NCI-H2107 treated with DMSO at 0.1 percent for 48 hours (cell line): ENCODE measurements around the gene COL18A1.

ENCODE experiments used
- DNase-seq: peaks from one replicate; lab custom pipeline; 2025; ENCODE audit not compliant: unreplicated experiment; lab: John Stamatoyannopoulos, UW

The COL18A1 gene

DNA sequence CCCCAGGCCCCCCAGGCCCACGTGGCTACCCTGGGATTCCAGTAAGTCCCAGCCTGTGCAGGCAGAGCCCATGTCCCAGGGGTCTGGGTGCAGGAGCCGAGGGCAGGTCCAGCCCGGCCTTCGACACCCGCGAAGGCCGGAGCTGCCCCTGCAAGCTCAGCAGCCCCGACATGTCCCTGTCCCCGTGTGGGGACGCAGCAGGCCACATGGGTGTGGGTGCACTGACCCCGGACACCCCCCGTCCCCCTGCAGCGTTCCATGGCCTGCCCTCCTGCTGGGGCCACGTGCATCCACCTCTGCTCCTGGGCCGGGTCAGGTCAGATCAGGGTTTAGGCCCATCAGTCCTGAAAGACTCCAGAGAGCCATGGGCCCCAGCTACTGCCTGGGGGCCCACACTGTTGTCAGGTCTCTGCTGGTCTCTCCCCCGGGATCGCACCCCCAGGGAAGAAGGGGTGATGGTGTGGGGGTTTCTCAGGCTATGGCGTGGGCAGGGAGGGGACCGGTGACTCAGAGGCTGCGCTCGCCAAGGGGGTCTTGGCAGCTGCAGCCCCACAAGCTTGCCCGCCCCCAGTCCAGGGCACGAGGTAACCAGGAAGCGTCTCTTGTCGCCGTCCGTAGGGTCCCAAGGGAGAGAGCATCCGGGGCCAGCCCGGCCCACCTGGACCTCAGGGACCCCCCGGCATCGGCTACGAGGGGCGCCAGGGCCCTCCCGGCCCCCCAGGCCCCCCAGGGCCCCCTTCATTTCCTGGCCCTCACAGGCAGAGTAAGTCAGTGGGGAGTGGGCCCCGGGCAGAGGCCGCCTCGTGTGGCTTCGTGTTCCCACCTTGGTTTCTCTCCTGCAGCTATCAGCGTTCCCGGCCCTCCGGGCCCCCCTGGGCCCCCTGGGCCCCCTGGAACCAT is 99.8 kb downstream of the COL18A1 start:
- no peak for DNase-seq

DNA sequence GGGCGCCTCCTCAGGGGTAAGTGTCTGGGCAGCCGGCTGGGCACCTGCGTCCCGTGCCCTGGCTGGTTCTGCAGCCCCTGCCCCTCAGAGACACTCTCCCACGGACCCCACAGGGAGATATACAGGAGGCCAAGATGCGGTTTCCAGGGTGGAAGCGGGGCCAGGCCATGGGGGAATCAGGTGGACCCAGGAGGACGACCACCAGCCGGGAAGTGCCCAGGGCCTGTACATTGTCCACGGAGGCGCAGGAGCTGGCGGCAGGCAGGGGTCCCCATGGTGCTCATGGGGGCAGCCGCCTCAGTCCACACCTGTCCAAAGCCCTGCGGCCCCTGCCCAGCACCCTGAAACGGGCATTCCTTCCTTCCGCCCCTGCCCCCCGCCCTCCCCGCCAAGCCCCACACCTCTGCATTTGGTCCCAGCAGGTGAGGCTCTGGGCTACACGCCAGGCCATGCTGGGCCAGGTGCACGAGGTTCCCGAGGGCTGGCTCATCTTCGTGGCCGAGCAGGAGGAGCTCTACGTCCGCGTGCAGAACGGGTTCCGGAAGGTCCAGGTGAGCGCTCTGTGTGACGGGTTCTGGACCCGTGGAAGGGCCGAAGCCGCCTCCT is 100.6 kb downstream of the COL18A1 start:
- DNase-seq: peak; percentile 5

DNA sequence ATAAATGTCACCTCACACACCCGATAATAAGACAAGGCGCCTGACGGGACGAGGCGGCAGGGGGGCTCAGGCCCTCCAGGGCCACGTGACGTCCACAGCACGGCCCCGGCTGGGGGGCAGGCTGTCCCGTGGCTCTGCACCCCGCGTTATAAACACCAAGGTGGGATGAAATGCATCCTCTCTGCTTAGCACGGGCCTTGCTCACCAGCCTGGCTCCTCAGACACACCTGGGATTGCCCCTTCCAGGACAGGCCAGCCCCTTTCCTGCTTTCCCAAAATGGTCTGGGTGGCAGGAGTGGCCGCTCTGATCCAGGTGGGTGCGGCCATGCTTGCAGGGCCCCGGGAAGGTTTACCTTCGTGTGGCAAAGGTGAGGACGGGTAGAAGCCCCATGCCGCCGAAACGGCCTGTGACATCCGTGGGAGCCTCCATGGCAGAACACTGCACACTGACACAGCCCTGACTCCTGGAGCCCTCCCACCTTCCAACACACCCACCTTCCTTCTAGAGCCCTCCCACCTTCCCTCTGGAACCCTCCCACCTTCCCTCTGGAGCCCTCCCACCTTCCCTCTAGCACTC is 101.4 kb downstream of the COL18A1 start:
- no peak for DNase-seq

DNA sequence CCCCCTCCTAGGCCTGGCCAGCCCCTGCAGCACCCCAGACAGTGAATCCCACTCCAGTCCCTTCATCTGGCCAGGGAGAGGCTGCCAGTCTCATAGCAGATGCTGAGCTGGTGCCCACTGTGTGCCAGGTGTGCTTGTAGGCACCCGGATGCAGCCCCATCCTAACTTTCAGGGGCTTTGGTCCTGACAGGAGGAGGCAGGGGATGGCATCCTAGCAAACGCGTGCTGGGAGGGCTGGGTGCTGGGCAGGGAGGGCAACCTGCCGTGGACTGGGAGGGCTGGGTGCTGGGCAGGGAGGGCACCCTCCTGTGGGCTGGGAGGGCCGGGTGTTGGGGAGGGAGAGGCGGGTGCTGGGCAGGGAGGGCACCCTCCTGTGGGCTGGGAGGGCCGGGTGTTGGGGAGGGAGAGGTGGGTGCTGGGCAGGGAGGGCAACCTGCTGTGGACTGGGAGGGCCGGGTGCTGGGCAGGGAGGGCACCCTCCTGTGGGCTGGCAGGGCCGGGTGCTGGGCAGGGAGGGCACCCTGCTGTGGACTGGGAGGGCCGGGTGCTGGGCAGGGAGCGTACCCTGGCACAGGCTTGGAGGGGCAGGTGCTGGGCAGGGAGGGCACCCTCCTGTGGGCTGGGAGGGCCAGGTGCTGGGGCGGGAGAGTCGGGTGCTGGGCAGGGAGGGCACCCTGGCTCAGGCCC is 102.0 kb downstream of the COL18A1 start:
- DNase-seq: no peak

DNA sequence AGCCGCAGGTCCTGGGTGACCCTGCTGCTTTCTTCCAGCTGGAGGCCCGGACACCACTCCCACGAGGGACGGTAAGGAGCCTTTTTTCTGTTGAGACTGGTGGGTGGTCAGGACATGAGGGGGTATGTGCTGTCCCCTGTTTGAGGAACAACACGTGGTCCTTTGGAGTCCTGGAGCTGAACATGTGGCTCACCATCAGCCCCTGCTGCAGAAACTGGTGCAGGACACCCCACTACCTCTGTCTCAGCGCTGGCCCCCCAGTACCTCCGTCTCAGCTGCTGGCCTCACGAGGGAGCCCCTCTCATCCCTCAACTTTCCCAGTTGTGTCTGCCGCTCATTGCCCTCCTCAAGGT is 102.5 kb downstream of the COL18A1 start:
- no peak for DNase-seq

DNA sequence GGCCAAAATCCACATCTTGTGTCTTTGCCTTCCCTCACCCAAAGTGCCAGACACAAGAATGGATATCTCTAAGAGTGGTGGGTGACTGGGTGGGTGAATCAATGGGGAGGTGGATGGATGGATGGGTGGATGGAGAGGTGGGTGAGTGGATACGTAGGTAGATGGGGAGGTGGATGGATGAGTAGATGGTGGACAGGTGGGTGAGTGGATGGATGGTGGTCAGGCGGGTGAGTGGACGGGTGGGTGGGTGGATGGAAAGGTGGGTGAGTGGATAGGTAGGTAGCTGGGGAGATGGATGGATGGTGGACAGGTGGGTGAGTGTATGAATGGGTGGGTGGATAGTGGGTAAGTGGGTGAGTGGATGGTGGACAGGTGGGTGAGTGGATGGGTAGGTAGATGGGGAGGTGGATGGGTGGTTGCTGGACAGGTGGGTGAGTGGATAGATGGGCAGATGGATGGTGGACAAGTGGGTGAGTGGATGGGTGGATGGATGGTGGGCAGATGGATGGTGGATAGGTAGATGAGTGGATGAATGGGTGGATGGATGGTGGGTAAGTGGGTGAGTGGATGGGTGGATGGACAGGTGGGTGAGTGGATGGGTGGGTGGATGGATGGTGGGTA is 103.0 kb downstream of the COL18A1 start:
- DNase-seq: no peak

DNA sequence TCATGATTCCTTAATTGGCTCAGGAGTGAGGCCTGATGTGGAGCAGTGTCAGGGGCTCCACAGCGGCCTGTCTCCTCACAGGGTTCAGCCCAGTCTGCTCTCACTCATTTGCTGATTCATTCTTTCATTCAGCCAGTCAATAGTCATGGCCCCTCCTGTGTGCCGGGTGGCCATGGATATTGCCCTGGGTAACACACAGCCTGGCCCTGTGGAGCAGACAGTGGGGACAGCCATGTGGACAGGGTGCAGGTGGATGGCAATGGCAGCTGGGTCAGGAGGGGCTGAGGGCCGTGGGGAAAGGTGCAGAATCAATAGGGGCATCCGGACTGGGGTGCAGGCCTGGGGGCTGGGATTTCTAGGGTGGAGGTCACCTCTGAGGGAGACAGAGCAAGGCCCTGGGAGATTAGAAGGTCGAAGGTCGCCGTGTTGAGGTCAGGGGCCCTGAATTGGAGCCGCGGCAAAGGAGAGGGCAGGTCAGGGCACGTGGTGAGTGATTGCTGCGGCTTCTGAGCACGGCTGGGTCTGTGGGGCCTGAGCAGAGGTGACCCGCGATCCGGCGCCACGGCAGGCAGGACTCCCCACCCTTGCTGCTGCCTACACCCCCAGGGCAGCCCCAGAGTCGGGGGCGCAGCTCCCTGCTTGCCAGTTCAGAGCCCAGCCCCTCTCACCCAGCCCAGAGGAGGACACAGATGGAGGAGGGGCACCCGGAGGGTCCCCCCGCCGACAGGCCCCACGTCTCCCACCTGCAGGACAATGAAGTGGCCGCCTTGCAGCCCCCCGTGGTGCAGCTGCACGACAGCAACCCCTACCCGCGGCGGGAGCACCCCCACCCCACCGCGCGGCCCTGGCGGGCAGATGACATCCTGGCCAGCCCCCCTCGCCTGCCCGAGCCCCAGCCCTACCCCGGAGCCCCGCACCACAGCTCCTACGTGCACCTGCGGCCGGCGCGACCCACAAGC is 103.9 kb downstream of the COL18A1 start:
- no peak for DNase-seq

DNA sequence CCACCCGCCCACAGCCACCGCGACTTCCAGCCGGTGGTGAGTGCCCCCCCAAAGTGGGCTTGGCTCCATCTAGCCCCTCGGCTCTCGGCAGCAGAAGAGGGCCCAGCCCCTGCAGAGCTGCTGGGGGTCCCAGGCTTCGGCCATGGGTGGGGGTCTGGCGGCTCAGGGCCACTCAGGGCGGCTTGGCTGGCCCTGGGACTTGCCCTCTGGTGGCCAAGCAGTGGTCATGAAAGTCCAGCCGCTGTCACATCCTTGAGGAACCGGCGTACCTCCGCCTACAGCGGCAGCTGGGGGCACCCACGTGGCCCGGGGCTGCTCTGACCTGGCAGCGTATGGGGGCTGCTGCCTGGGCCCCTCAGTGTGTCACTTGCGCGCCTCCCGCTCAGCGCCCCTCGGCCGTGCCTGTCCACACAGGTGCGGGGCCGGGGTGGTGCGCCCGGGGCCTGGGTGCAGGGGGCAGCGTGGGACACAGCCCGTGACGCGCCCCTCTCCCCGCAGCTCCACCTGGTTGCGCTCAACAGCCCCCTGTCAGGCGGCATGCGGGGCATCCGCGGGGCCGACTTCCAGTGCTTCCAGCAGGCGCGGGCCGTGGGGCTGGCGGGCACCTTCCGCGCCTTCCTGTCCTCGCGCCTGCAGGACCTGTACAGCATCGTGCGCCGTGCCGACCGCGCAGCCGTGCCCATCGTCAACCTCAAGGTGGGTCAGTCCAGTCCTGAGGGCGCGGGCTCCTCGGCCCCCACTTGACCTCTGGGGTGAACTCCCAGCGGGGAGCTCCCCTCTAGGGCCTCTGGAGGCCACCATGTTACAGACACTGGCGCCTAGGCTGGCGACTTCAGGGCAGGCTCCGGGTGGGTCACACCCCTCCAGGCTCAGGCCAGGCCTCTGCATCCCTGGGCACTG is 104.9 kb downstream of the COL18A1 start:
- no peak for DNase-seq

DNA sequence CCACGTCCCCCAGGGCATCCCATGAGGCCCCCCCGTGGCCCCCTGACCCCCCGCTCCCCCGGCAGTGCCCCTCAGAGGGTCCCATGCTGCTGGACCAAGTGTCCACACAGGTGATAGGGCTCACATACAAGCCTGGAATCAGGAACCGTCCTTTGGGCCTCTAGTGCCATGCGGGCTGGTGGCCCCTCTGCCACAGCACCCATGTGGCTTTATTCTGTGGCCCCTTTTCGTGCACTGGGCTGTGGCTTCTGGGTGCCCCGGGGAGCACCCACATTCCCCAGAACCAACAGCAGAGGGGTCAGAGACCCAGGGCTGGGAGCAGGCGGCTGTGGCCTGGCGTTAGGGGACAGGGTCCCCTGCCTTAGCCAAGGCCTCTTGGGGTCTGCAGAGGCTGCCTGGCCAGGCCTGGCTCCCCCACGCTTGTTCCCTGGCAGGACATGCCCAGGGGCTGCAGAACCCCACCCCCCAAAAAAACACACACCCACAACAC is 105.5 kb downstream of the COL18A1 start:
- no peak for DNase-seq

DNA sequence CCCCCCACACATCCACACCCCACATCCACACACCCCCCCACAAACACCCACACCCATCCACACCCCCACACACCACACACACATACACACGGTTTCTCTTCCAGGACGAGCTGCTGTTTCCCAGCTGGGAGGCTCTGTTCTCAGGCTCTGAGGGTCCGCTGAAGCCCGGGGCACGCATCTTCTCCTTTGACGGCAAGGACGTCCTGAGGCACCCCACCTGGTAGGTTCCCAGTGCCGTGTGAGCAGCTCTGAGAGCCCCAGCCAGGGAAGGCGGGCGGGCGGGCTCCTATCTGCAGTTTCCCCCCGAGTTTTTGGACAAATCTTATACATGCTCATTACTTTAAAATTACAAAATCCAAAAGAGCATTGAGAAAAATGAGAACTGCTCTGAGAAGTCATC is 106.0 kb downstream of the COL18A1 start:
- DNase-seq: no peak

DNA sequence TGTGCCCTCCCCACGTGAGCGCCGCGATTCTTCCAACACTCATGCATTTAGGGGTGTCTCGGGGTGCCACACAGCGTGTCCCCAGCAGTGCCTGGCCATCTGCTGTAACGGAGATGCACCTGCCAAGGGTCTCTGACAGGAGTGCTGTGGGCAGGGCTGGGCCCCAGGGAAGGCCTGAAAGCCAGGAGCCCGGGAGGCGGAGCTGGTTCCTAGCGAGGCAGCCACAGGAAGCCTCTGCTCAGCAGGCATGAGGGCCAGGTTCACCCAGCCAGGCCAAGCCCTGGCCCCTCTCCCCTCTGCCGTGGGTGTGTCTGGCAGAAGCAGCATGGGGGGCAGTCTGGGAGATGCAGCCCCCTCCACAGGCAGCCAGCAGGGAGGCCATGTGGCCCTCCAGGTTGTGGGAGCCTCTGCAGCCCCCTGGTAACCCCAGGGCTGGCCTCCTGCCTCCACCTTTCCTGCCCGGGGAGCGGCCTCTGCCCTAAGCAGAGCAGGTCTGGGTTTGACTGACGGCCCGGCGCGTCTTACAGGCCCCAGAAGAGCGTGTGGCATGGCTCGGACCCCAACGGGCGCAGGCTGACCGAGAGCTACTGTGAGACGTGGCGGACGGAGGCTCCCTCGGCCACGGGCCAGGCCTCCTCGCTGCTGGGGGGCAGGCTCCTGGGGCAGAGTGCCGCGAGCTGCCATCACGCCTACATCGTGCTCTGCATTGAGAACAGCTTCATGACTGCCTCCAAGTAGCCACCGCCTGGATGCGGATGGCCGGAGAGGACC is 106.9 kb downstream of the COL18A1 start:
- no peak for DNase-seq

DNA sequence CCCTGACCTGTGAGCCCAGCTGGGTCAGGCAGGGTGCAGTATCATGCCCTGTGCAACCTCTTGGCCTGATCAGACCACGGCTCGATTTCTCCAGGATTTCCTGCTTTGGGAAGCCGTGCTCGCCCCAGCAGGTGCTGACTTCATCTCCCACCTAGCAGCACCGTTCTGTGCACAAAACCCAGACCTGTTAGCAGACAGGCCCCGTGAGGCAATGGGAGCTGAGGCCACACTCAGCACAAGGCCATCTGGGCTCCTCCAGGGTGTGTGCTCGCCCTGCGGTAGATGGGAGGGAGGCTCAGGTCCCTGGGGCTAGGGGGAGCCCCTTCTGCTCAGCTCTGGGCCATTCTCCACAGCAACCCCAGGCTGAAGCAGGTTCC is 107.6 kb downstream of the COL18A1 start:
- DNase-seq: no peak

DNA sequence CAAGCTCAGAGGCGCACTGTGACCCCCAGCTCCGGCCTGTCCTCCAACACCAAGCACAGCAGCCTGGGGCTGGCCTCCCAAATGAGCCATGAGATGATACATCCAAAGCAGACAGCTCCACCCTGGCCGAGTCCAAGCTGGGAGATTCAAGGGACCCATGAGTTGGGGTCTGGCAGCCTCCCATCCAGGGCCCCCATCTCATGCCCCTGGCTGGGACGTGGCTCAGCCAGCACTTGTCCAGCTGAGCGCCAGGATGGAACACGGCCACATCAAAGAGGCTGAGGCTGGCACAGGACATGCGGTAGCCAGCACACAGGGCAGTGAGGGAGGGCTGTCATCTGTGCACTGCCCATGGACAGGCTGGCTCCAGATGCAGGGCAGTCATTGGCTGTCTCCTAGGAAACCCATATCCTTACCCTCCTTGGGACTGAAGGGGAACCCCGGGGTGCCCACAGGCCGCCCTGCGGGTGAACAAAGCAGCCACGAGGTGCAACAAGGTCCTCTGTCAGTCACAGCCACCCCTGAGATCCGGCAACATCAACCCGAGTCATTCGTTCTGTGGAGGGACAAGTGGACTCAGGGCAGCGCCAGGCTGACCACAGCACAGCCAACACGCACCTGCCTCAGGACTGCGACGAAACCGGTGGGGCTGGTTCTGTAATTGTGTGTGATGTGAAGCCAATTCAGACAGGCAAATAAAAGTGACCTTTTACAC is 108.2 kb downstream of the COL18A1 start:
- no peak for DNase-seq

DNA sequence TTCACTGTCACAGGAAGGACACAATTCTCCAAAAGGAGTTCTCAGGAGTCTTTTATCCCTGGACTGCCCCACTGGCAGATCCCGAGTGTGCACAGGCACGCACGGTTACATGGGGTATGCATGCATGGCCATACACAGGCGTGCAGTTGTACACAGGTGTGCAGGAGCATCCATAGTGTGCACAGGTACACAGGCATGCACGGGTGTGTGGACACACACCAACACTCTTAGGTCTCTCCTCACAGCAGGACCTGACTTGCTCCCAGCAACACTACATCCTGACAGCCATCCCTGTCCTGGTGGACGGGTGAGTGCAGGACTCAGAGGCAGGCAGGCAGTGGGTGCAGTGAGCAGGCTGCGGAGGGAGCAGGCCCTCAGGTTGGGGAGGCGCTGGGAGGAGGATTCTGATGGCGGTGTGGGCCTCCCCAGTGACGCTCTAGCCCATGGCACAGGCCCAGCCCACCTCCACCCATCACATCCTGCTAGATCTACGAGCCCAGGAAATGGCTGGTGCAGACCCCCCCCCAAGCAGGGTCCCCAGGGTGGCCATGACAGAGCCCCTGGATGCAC is 108.9 kb downstream of the COL18A1 start:
- no peak for DNase-seq

DNA sequence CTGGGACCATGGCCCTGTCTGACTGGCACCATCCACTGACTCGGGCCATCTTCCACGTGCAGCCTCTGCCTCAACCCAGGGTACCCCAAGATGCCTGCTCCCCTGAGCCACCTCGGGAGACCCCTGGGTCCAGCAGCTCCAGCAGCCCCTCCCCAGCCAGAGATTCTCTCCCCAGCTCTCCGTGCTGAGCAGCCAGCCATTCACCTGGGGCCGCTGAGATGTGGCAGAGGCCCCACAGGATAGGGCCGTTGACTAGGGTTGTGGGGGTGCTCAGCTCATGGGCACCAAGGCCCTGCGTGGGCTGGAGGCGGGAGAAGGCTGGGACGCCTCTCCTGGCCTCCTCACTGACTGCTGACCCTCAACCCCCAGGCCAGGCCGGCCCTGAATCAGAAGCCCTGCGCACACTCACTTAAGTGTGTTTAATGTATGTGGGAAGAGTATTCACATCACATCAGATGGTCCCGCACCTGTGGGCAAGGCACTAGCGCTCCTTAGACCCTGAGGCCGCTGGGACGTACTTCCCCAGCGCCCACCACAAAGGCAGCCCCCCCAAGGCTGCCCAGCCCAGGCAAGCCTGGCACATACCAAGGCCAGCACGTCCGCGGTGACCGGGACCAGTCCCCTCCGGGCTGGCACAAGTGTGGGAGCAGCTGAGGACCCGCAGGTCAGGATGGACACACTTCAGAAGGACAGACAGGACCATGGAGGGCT is 109.5 kb downstream of the COL18A1 start:
- no peak for DNase-seq

DNA sequence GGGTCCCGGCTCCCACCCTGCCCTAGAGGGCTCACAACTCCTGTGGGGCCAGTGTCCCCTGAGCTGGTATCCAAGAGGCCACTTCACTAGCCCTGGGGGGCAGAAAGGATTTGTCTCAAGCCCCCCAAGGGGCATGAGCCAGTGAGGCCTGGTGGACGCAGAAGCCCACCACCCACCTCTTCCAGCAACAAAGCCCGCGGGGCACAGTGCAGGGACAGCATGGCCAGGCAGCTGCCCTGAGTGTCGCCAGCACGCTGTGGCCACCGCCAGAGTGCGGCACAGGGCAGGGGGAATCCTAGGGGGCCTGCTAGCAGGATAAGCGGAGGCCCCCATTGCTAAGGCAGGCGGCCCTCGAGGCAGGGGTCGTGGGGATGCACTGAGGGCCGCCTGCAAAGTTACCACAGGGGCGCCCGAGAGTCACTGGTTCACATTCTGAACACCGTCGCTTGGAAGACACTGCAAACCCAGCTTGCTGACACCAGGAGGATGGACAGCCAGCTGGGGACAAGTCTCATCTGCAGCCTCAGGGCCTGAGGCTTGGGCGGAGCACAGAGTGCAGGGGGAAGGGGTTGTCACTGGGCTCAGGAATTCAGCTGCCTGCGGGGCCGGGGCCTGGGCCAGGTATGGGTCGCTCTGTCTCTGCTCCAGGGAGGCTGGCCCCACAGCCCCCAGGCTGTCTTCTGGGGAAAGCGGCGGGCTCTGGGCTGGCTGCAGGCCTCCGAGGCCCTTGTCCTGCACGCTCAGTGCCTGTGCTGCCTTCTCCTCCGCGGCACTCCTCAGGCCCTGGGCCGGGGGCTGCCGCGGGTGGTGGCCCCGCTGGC is 110.5 kb downstream of the COL18A1 start:
- no peak for DNase-seq
